ENCODE results near the gene PDP2.

DNA sequence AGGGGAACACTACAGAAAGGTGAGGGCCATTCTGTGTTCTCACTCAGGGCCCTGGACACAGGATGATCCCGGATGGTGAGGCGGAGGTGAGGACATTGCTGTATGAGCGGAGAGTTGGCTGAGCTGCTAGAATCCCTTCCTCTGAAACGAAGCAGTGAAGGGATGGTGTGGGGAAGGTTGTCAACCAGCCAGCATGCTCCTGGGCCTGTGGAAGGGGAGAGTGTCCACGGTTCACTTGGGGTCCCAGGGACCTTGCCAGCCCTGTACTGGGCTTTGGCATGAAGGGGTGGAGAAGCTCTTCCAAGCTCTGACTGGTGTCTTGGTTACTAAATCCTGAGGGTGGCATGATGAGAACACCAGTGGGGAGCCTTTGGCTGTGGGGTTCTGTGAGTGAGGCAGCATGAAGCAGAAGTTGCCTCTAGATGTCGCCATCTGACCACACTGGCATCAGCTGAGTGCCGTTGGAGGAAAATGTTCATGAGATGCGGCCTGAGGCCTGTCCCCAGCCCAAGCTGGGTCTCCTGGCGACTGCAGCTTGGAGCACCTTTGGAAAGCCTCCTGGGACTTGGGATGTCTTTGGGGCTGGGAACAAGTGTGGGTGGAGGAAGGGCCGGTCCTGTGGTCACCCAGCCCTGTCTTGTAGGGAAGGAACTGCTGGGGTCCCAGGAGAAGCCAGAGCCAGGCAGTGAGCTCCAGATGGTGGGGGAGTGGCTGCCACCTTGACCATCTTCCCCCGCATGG lies 14.8 kb downstream of the PDP2 start:
- peak; percentile 76 for TF ChIP-seq CTCF (IDR thresholded peaks at IDR 0.05; ENCODE audit: low read depth, low read length, poor library complexity, severe bottlenecking)
- no peak for TF ChIP-seq EZH2phosphoT487 (IDR thresholded peaks at IDR 0.05; ENCODE audit: borderline replicate concordance, low read length)
